Fibroblast of skin of scalp (primary cell): ENCODE results near the gene AP1AR.

Experiments used
- DNase-seq: peaks from one replicate; pipeline ENCODE4 v3.0.0-alpha.2; 2013

Gene AP1AR

GRCh38 chr4:112222219-112222955 lies 9.2 kb upstream of the AP1AR start:
- DNase-seq = no peak

- no peak for DNase-seq
Measured at GRCh38 chr4:112225157-112225556, 6.4 kb upstream of the AP1AR start.

GRCh38 chr4:112230879-112231778 lies 458 bp upstream of the AP1AR start:
- peak; percentile 97 for DNase-seq

- peak; percentile 87 for DNase-seq
Measured at GRCh38 chr4:112234952-112235609, 3.5 kb downstream of the AP1AR start.

- DNase-seq = no peak
Measured at GRCh38 chr4:112236040-112236439, 4.5 kb downstream of the AP1AR start.

- no peak for DNase-seq
Measured at GRCh38 chr4:112238833-112239232, 7.2 kb downstream of the AP1AR start.

GRCh38 chr4:112245383-112245782 lies 13.8 kb downstream of the AP1AR start:
- DNase-seq = no peak

- DNase-seq = no peak
Measured at GRCh38 chr4:112247021-112247420, 15.4 kb downstream of the AP1AR start.

- no peak for DNase-seq
Measured at GRCh38 chr4:112251019-112251643, 19.5 kb downstream of the AP1AR start.

- DNase-seq = no peak
Measured at GRCh38 chr4:112252234-112252633, 20.6 kb downstream of the AP1AR start.

- DNase-seq = no peak
Measured at GRCh38 chr4:112253382-112254000, 21.9 kb downstream of the AP1AR start.

- no peak for DNase-seq
Measured at GRCh38 chr4:112257098-112257497, 25.5 kb downstream of the AP1AR start.

GRCh38 chr4:112266823-112267222 lies 35.2 kb downstream of the AP1AR start:
- DNase-seq = peak; percentile 35

GRCh38 chr4:112270051-112270450 lies 38.5 kb downstream of the AP1AR start:
- no peak for DNase-seq

GRCh38 chr4:112270640-112271421 lies 39.2 kb downstream of the AP1AR start:
- DNase-seq = peak; percentile 87

GRCh38 chr4:112272292-112272691 lies 40.7 kb downstream of the AP1AR start:
- no peak for DNase-seq

GRCh38 chr4:112274959-112275358 lies 43.4 kb downstream of the AP1AR start:
- DNase-seq = no peak

GRCh38 chr4:112276113-112276512 lies 44.5 kb downstream of the AP1AR start:
- no peak for DNase-seq

GRCh38 chr4:112277220-112277619 lies 45.6 kb downstream of the AP1AR start:
- no peak for DNase-seq

- no peak for DNase-seq
Measured at GRCh38 chr4:112277705-112278448, 46.3 kb downstream of the AP1AR start.
